GM18951 (cell line): ENCODE results near the gene GSE1.

Experiments used
- POLR2A ChIP-seq: IDR thresholded peaks from 4 replicates; pipeline ENCODE4 v1.6.1; 2011; ENCODE audit warnings: mild to moderate bottlenecking; ENCODE audit not compliant: insufficient read length, insufficient read depth; ENCODE audit errors: extremely low read depth
- in situ Hi-C: fragments of 300-500 bp; cut with MboI; formaldehyde crosslinking; loops from one replicate; pipeline ENCODE4 v1.12.0; 2022; ENCODE audit warnings: low sequenced_read_pairs, mixed read lengths, inconsistent platforms; ENCODE audit not compliant: unreplicated experiment

Gene GSE1

DNA sequence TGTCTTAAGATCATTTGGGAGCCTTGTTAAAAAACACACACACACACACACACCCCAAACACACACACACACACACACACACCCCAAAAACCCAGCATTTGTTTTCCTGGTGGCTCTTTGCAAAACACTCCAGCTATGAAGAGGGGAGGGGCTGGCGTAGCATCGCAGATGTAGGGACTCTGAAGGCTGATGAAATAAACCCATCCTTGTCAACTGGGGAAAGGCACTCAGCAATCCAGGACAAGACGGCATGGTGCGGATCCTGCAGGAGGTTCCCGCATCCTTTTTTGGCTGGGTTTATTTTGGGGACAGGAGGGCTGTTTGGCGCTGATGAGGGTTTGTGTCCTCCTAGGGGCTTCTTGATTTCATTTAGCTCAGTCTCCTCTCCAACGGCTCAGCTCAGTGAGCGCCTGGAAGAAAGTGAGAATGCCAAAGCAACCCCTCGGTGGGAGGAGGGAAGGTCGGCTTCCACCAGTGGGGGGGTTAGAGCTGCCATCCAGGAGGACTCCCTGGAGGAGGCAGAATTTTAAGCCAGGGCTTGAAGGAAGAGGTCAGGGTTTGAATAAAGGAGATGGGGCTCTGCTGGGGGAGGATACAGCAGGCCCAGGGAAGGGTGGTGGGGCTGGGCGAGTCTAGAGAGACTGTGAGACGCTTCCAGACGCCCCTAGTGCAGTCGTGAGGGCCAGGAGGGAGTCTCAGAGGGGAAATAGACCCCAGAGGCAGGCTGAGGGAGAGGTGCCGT lies 12.4 kb upstream of the GSE1 start:
- in situ Hi-C loops, result loop anchor here (25.0 kb wide), 1 partner anchor 163 kb away; no protein-coding TSS in a partner anchor
- no peak for TF ChIP-seq POLR2A

DNA sequence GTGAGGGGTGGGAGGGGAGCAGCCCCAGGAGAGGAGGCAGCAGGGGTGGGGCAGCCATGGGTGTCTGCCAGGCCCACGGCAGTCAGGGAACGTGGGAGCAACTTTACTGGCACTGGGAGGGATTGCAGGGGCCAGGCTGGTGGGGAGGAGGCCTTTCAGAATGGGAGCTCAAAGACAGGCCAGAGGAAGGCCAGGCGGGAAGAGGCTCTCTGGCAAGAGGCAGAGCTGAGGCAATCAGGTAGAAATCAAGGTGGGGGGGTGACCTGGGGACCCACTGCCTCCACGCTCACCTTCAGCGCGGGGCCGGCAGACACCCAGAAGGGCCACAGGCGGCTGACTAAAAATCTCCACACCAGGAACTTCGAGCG lies 11.9 kb upstream of the GSE1 start:
- TF ChIP-seq POLR2A, result no peak
- in situ Hi-C loops, result loop anchor here (25.0 kb wide), 1 partner anchor 164 kb away; no protein-coding TSS in a partner anchor

DNA sequence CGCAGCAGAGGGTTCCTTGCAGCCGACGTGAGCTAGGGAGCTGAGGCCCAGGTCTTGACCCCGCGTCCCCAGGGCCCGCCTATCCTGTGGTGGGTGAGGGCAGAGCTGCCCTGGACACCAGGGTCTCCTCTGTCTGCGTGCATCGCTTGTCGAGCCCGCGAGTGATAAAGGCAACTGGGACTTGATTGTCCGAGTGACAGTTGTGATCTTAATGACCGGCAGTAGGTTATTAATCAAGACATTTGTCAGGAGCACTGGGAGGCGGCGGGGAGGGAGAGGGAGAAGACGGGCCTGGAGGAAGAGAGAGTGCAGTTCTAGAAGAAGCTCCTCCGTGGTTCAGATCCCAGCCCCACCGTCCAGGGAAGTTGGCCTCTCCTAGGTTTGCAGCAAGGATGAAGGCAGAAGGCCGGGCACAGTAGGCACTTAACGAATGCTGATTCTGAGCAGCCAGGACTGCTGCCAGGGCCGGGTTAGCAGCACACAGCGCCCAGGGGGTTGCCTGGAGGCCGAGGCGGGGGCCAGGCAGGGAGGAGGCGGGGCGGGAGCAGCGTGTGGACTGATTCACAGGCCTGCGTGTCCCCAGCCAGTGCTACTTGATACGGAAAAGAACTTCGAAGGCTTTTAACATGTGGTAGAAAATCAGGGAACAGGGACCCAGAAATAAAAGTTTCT lies 11.3 kb upstream of the GSE1 start:
- TF ChIP-seq POLR2A, result no peak
- in situ Hi-C loops, result loop anchor here (25.0 kb wide), 1 partner anchor 165 kb away; no protein-coding TSS in a partner anchor

DNA sequence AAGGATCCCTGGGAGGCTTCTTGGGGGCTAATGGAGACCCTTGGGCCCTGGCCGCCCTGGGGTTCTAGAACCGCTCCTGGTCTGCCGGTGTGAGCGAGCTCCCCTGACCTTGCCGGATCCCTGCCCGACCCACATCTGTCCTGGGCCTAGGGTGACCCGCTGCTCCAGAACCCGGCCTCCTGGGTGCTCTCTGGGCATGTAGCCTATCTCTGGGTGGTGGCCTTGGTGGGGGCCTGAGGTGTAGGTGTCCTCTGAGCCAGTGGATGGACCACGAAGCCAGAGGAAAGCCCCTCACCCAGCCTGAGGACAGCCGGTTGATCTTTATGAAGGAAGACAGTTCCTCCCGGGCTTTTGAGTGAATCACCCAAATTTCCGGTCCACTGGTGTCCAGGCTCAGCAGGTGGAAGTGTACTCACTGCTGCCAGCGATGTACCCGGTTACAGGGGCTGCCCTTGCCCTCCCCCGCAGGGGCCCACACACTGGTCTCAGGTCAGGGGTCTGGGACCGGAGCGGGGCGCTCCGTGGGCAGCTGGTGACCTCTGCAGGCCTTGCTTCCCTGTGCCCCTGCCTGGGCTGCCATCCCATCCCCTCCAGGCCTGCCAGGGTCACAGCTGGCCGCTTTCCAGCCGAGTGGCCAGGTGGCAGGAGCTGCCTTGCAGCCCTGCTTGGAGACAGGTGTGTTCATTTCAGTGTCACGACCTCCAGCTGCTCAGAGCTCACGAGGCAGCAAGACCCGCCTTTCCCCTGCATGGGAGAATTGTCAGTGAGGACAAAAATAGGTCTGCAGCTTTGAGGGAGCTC lies 10.5 kb upstream of the GSE1 start:
- TF ChIP-seq POLR2A, result no peak
- in situ Hi-C loops, result loop anchor here (25.0 kb wide), 1 partner anchor 165 kb away; no protein-coding TSS in a partner anchor

DNA sequence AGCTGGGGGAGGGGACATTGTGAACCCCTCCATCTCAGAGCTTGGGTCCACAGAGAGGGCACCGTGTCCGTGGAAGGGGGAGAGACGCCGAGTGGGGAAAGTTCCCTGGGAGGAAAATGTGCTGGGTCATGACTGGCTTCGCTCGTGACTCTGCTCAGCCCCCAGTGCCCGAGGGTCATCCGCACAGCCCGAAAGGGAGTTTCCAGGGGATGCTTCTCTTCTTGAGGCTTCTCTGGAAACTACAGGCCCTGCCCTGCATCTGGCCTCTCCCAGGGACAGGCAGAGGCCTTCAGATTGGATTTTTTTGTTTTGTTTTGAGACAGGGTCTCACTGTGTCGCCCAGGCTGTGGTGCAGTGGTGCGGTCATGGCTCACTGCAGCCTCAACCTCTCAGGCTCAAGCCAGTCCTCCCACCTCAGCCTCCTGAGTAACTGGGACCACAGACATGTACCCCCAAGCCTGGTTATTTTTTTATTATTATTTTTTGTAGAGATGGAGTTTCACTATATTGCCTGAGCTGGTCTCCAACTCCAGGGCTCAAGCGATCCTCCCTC lies 9.8 kb upstream of the GSE1 start:
- TF ChIP-seq POLR2A, result no peak
- in situ Hi-C loops, result loop anchor here (25.0 kb wide), 1 partner anchor 166 kb away; no protein-coding TSS in a partner anchor

DNA sequence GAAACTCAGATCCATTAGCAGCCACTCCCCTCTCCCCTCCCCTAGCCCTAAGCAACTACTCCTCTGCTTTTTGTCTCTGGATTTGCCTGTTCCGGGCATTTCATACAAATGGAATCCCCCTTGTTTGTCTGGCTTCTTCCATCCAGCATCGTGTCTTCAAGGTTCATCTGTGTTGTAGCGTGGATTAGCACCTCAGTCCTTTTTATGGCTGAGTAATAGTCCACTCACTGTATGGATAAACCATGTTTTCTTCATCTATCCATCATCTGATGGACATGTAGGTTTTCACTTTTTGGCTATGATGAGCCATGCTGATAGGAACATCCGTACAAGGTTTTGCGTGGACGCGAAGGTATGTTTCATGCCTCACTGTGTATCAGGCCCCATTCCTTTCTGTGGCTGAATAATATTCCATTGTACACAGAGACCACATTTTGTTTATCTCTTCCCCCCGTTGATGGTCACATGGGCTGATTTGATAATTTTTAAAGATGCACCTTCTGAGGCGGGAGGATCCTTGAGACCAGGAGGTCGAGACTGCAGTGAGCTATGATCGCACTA lies 8.9 kb upstream of the GSE1 start:
- TF ChIP-seq POLR2A, result no peak
- in situ Hi-C loops, result loop anchor here (25.0 kb wide), 1 partner anchor 167 kb away; no protein-coding TSS in a partner anchor

DNA sequence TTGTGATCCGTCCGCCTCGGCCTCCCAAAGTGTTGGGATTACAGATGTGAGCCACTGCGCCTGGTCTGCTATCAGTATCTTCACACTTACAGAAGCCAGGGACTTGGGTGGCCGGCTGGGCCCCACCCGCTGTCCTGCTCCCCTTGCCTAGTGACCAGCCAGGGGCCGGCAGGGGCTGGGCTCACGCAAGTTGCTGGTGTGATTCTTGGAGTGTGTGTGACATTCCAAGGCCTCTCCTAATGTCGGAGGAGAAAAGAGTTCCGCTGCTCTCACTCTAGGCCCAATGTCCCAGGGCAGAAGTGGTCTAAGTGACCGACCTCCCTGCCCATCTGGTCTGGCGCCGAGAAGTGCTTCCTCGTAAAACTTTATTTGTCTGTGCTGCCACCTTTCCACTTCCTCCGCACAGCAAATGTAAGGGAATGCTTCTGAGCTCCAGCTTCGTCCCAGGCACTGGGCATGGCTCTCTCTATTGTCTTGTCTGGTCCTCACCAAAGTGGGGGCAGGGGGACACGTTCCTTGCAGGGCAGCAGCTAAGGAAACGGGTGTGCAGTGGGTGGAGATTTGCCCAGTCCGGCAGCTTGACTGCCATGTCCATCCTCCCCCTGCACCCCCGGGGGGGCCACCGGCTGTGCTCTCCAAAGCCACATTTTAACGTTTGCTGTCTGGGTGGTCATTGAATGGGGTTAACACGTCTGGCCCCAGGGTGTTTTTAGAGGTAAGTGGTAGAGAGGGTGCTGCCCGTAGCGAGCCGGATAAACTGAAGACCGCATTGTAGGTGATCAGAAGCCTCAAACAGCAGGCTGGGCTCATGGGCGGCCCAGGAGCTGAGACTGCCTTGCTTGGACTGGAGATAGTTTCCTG lies 7.8 kb upstream of the GSE1 start:
- in situ Hi-C loops, result loop anchor here (25.0 kb wide), 1 partner anchor 168 kb away; no protein-coding TSS in a partner anchor
- TF ChIP-seq POLR2A, result no peak

DNA sequence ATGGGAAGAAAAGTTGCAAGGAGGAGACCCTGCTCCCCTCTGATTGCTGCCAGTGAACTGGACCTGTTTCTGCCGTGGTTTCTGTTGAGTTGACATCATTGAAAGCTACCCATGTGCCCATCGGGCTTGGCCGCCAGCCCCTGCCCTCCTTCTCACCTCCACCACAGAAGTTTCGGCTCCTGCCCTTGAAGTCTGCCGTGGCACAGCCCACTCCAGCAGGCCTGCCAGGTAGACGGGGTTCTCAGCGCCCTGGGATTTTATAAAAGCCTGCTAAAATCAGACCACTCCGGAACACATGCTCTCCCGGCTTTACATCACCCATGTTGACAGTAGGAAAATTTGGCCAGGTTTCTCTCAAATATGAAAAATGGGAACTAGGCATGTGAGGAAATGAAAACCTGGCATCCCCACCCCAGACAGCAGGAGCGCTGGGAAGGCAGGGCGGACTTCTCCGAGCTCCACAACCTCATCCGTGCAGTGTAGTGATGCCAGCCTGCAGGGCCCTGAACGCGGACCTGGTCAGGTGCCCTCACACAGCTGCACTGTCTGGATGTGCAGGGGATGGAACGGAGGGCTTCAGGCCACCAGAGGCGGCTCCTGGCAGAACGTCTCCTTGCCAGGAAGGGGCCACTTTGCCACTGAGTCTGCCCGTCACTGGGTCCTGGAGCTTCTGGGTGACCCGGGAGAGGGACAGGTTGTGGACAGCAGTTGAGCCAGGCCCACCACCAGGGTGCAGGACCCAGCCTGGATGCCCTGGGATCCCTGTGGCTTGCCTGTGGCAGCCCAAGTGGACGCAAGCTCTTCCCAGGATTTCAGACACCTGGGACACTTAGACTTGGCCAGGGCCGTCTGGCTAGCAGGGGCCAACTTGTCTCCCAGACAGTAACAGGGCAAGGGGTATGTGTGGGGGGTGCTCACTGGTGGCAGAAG lies 6.9 kb upstream of the GSE1 start:
- no peak for TF ChIP-seq POLR2A
- in situ Hi-C loops, result loop anchor here (25.0 kb wide), 1 partner anchor 169 kb away; no protein-coding TSS in a partner anchor

DNA sequence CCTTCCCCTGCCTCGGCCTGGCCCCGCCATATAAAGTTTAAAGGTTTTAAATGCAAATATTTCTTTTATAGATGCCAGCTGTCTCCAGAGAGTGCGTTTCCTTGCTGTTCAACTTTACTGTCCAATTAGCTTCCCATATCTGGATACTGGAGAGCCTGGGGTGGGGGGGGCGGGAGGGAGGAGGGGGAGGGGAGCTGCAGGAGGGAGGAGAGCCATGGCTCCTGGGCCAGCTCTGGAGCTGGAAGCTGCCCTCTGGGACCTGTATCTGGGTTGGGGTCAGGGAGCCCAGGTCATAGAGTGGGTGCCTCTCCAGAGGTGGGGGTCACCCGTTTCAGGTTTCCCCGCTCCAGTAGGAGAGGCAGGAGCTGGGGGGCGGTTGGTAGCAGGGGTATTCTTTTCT lies 6.2 kb upstream of the GSE1 start:
- in situ Hi-C loops, result loop anchor here (25.0 kb wide), 1 partner anchor 170 kb away; no protein-coding TSS in a partner anchor
- no peak for TF ChIP-seq POLR2A

DNA sequence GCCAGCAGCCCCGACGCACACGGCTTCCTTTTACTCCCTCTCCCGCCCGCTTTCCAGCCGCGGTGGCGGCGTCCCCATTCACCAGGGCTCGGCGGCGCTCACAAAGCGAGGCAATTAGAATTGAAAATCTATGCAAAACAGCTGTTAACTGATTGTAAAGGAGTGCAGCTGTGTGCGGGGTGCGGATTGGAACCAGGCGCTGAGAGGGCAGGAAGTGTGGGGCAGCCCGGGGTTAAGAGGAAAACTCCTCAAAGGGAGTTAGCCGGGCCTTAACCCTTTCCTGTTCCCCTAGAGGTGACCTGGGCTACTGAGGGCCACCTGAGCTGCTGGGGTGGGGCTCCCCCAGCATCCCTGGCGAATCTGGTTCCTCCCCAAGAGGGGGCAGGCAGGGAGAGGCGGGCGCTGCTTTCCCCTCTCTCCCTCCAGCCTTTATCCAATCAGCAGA lies 5.8 kb upstream of the GSE1 start:
- in situ Hi-C loops, result loop anchor here (25.0 kb wide), 1 partner anchor 170 kb away; no protein-coding TSS in a partner anchor

More for the DNA sequence above, 5.8 kb upstream of the GSE1 start:
- peak; percentile 6 for TF ChIP-seq POLR2A
